Measurements from ENCODE around the gene HSD3B1.

Gene HSD3B1

GRCh38 chr1:119531606-119532323 lies 24.8 kb downstream of the HSD3B1 start:
- no peak overlapping the region for H4K8ac ChIP-seq (ENCODE audit: low read depth, low read length)
- no peaks in the 10 kb centered on the region for H3K79me2 ChIP-seq (ENCODE audit: control insufficient read depth, insufficient read depth, low read length)
- H3K4me3 ChIP-seq (ENCODE audit: low read length): no peak overlapping the region
- H3K18ac ChIP-seq (ENCODE audit: low read length): no peak overlapping the region
- no peak overlapping the region for H2AK5ac ChIP-seq (ENCODE audit: low read length)
- DNase-seq: no peak
- no peak overlapping the region for H3K4me2 ChIP-seq (ENCODE audit: low read length)
- WGBS (ENCODE audit: extremely low coverage, insufficient coverage, low lambda C conversion rate): no CpG with 5 or more reads among the region's 2 CpGs
- H3K56ac ChIP-seq (ENCODE audit: low read length): no peak overlapping the region
- H2BK5ac ChIP-seq (ENCODE audit: low read length): no peak overlapping the region
- H3K4me1 ChIP-seq (ENCODE audit: control insufficient read depth, low read depth, low read length): no peaks in the 10 kb centered on the region
- no peak overlapping the region for H3K4ac ChIP-seq (ENCODE audit: low read depth, low read length)
- H4K5ac ChIP-seq (ENCODE audit: low read length): no peak overlapping the region
- H3K79me1 ChIP-seq (ENCODE audit: low read length): no peaks in the 10 kb centered on the region
- no peak overlapping the region for H3K23ac ChIP-seq (ENCODE audit: low read length)
- H3K27me3 ChIP-seq (ENCODE audit: insufficient read depth, low read length, poor library complexity): no peaks in the 10 kb centered on the region
- no peaks in the 10 kb centered on the region for H3K36me3 ChIP-seq (ENCODE audit: control insufficient read depth, insufficient read depth, low read length)
- H3K27ac ChIP-seq (ENCODE audit: low read depth, low read length): no peak overlapping the region
- no peak overlapping the region for H2BK120ac ChIP-seq (ENCODE audit: low read depth, low read length)
- H2BK15ac ChIP-seq (replicated peaks; ENCODE audit: low read depth): no peak overlapping the region
- H3K9ac ChIP-seq (ENCODE audit: low read length): no peak overlapping the region

GRCh38 chr1:119532324-119532910 lies 25.4 kb downstream of the HSD3B1 start:
- H2AK5ac ChIP-seq (ENCODE audit: low read length): no peak overlapping the region
- no peak overlapping the region for H2BK120ac ChIP-seq (ENCODE audit: low read depth, low read length)
- no peak overlapping the region for H2BK5ac ChIP-seq (ENCODE audit: low read length)
- H3K79me2 ChIP-seq (ENCODE audit: control insufficient read depth, insufficient read depth, low read length): no peaks in the 10 kb centered on the region
- H4K5ac ChIP-seq (ENCODE audit: low read length): no peak overlapping the region
- H3K56ac ChIP-seq (ENCODE audit: low read length): no peak overlapping the region
- H3K4ac ChIP-seq (ENCODE audit: low read depth, low read length): no peak overlapping the region
- H3K4me1 ChIP-seq (ENCODE audit: control insufficient read depth, low read depth, low read length): no peaks in the 10 kb centered on the region
- H3K79me1 ChIP-seq (ENCODE audit: low read length): no peaks in the 10 kb centered on the region
- H4K8ac ChIP-seq (ENCODE audit: low read depth, low read length): no peak overlapping the region
- no peak overlapping the region for H3K9ac ChIP-seq (ENCODE audit: low read length)
- WGBS (ENCODE audit: extremely low coverage, insufficient coverage, low lambda C conversion rate): no CpG with 5 or more reads among the region's 5 CpGs
- no peak overlapping the region for H3K4me3 ChIP-seq (ENCODE audit: low read length)
- H3K18ac ChIP-seq (ENCODE audit: low read length): no peak overlapping the region
- DNase-seq: no peak
- H3K23ac ChIP-seq (ENCODE audit: low read length): no peak overlapping the region
- H3K27me3 ChIP-seq (ENCODE audit: insufficient read depth, low read length, poor library complexity): no peaks in the 10 kb centered on the region
- H3K27ac ChIP-seq (ENCODE audit: low read depth, low read length): no peak overlapping the region
- H3K4me2 ChIP-seq (ENCODE audit: low read length): no peak overlapping the region
- no peaks in the 10 kb centered on the region for H3K36me3 ChIP-seq (ENCODE audit: control insufficient read depth, insufficient read depth, low read length)
- H2BK15ac ChIP-seq (replicated peaks; ENCODE audit: low read depth): no peak overlapping the region

GRCh38 chr1:119535381-119535780 lies 28.4 kb downstream of the HSD3B1 start:
- no peaks in the 10 kb centered on the region for H3K79me2 ChIP-seq (ENCODE audit: control insufficient read depth, insufficient read depth, low read length)
- no peaks in the 10 kb centered on the region for H3K4me1 ChIP-seq (ENCODE audit: control insufficient read depth, low read depth, low read length)
- WGBS (ENCODE audit: extremely low coverage, insufficient coverage, low lambda C conversion rate): no CpG with 5 or more reads among the region's 1 CpG
- H3K4me3 ChIP-seq (ENCODE audit: low read length): no peak overlapping the region
- H3K79me1 ChIP-seq (ENCODE audit: low read length): no peaks in the 10 kb centered on the region
- no peak overlapping the region for H2AK5ac ChIP-seq (ENCODE audit: low read length)
- H3K4ac ChIP-seq (ENCODE audit: low read depth, low read length): no peak overlapping the region
- H3K18ac ChIP-seq (ENCODE audit: low read length): no peak overlapping the region
- H2BK15ac ChIP-seq (replicated peaks; ENCODE audit: low read depth): no peak overlapping the region
- no peak overlapping the region for H3K56ac ChIP-seq (ENCODE audit: low read length)
- no peak overlapping the region for H3K9ac ChIP-seq (ENCODE audit: low read length)
- no peak overlapping the region for H3K27ac ChIP-seq (ENCODE audit: low read depth, low read length)
- H3K4me2 ChIP-seq (ENCODE audit: low read length): no peak overlapping the region
- H2BK5ac ChIP-seq (ENCODE audit: low read length): no peak overlapping the region
- H4K8ac ChIP-seq (ENCODE audit: low read depth, low read length): no peak overlapping the region
- no peak overlapping the region for H4K5ac ChIP-seq (ENCODE audit: low read length)
- no peaks in the 10 kb centered on the region for H3K27me3 ChIP-seq (ENCODE audit: insufficient read depth, low read length, poor library complexity)
- no peak overlapping the region for H2BK120ac ChIP-seq (ENCODE audit: low read depth, low read length)
- DNase-seq: no peak
- no peaks in the 10 kb centered on the region for H3K36me3 ChIP-seq (ENCODE audit: control insufficient read depth, insufficient read depth, low read length)
- H3K23ac ChIP-seq (ENCODE audit: low read length): no peak overlapping the region

GRCh38 chr1:119537966-119538365 lies 31.0 kb downstream of the HSD3B1 start:
- no peak overlapping the region for H3K9ac ChIP-seq (ENCODE audit: low read length)
- H2BK5ac ChIP-seq (ENCODE audit: low read length): no peak overlapping the region
- no peak overlapping the region for H3K23ac ChIP-seq (ENCODE audit: low read length)
- H2BK120ac ChIP-seq (ENCODE audit: low read depth, low read length): no peak overlapping the region
- H3K27ac ChIP-seq (ENCODE audit: low read depth, low read length): no peak overlapping the region
- no peaks in the 10 kb centered on the region for H3K79me1 ChIP-seq (ENCODE audit: low read length)
- WGBS (ENCODE audit: extremely low coverage, insufficient coverage, low lambda C conversion rate): no CpG with 5 or more reads among the region's 3 CpGs
- no peak for DNase-seq
- H4K5ac ChIP-seq (ENCODE audit: low read length): no peak overlapping the region
- no peak overlapping the region for H2AK5ac ChIP-seq (ENCODE audit: low read length)
- H3K4me3 ChIP-seq (ENCODE audit: low read length): no peak overlapping the region
- no peak overlapping the region for H2BK15ac ChIP-seq (replicated peaks; ENCODE audit: low read depth)
- H4K8ac ChIP-seq (ENCODE audit: low read depth, low read length): no peak overlapping the region
- no peak overlapping the region for H3K56ac ChIP-seq (ENCODE audit: low read length)
- no peak overlapping the region for H3K18ac ChIP-seq (ENCODE audit: low read length)
- no peaks in the 10 kb centered on the region for H3K79me2 ChIP-seq (ENCODE audit: control insufficient read depth, insufficient read depth, low read length)
- H3K4ac ChIP-seq (ENCODE audit: low read depth, low read length): no peak overlapping the region
- no peaks in the 10 kb centered on the region for H3K4me1 ChIP-seq (ENCODE audit: control insufficient read depth, low read depth, low read length)
- H3K27me3 ChIP-seq (ENCODE audit: insufficient read depth, low read length, poor library complexity): no peaks in the 10 kb centered on the region
- no peak overlapping the region for H3K4me2 ChIP-seq (ENCODE audit: low read length)
- no peaks in the 10 kb centered on the region for H3K36me3 ChIP-seq (ENCODE audit: control insufficient read depth, insufficient read depth, low read length)

- H3K79me1 ChIP-seq (ENCODE audit: low read length): no peaks in the 10 kb centered on the region
These were observed 32.6 kb downstream of the HSD3B1 start for GRCh38 chr1:119539636-119540035.

GRCh38 chr1:119541389-119541788 lies 34.4 kb downstream of the HSD3B1 start:
- no peaks in the 10 kb centered on the region for H3K27me3 ChIP-seq (ENCODE audit: insufficient read depth, low read length, poor library complexity)
- no peaks in the 10 kb centered on the region for H3K4me1 ChIP-seq (ENCODE audit: control insufficient read depth, low read depth, low read length)
- no peak overlapping the region for H3K56ac ChIP-seq (ENCODE audit: low read length)
- no peaks in the 10 kb centered on the region for H3K79me2 ChIP-seq (ENCODE audit: control insufficient read depth, insufficient read depth, low read length)
- no peak overlapping the region for H2AK5ac ChIP-seq (ENCODE audit: low read length)
- no peak overlapping the region for H2BK120ac ChIP-seq (ENCODE audit: low read depth, low read length)
- no peak overlapping the region for H3K18ac ChIP-seq (ENCODE audit: low read length)
- H3K9ac ChIP-seq (ENCODE audit: low read length): no peak overlapping the region
- no peak overlapping the region for H3K27ac ChIP-seq (ENCODE audit: low read depth, low read length)
- no peaks in the 10 kb centered on the region for H3K36me3 ChIP-seq (ENCODE audit: control insufficient read depth, insufficient read depth, low read length)
- H2BK15ac ChIP-seq (replicated peaks; ENCODE audit: low read depth): no peak overlapping the region
- H4K8ac ChIP-seq (ENCODE audit: low read depth, low read length): no peak overlapping the region
- H2BK5ac ChIP-seq (ENCODE audit: low read length): no peak overlapping the region
- H3K79me1 ChIP-seq (ENCODE audit: low read length): no peaks in the 10 kb centered on the region
- no peak overlapping the region for H3K4ac ChIP-seq (ENCODE audit: low read depth, low read length)
- no peak overlapping the region for H3K23ac ChIP-seq (ENCODE audit: low read length)
- H4K5ac ChIP-seq (ENCODE audit: low read length): no peak overlapping the region
- no peak overlapping the region for H3K4me3 ChIP-seq (ENCODE audit: low read length)
- no peak for DNase-seq
- WGBS (ENCODE audit: extremely low coverage, insufficient coverage, low lambda C conversion rate): 100% methylated on average over 1 of the region's 3 CpGs
- H3K4me2 ChIP-seq (ENCODE audit: low read length): no peak overlapping the region

More at GRCh38 chr1:119539636-119540035, 32.6 kb downstream of the HSD3B1 start:
- Histone ChIP-seq H3K4ac (ENCODE audit: low read depth, low read length) (no peak overlapping the region), H2AK5ac (ENCODE audit: low read length) (no peak overlapping the region), H3K18ac (ENCODE audit: low read length) (no peak overlapping the region), H4K8ac (ENCODE audit: low read depth, low read length) (no peak overlapping the region), H3K36me3 (ENCODE audit: control insufficient read depth, insufficient read depth, low read length) (no peaks in the 10 kb centered on the region), H4K5ac (ENCODE audit: low read length) (no peak overlapping the region), H3K56ac (ENCODE audit: low read length) (no peak overlapping the region), H3K4me1 (ENCODE audit: control insufficient read depth, low read depth, low read length) (no peaks in the 10 kb centered on the region), H3K9ac (ENCODE audit: low read length) (no peak overlapping the region), H3K4me2 (ENCODE audit: low read length) (no peak overlapping the region), H2BK120ac (ENCODE audit: low read depth, low read length) (no peak overlapping the region), H3K27ac (ENCODE audit: low read depth, low read length) (no peak overlapping the region), H3K27me3 (ENCODE audit: insufficient read depth, low read length, poor library complexity) (no peaks in the 10 kb centered on the region), H2BK5ac (ENCODE audit: low read length) (no peak overlapping the region), H3K4me3 (ENCODE audit: low read length) (no peak overlapping the region), H3K23ac (ENCODE audit: low read length) (no peak overlapping the region), H3K79me2 (ENCODE audit: control insufficient read depth, insufficient read depth, low read length) (no peaks in the 10 kb centered on the region), H2BK15ac (replicated peaks; ENCODE audit: low read depth) (no peak overlapping the region)
- DNase-seq: no peak
